ENCODE data around the gene PRR22.

The PRR22 gene

DNA sequence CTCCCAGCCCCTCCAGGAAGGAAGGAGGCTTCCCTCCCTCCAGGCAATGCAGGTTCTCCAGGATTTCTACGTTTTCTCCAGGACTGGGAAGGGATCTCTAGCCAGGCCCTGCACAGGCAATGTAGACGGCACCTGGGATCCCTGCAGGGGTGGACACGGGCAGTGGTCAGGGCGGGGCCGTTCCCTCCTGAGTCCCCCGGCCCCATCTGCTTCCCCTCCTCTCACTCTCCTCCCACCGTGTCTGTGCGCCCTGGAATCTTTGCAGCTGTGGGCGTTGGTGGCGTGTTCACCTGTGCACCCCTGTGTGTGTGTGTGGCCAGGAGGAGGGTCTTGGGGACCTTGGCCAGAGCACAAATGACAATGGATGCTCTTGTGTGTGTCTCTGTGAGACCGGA, 30.3 kb upstream of the PRR22 start:
- Histone ChIP-seq H3K79me2 (no peaks in the 10 kb centered on the region), H3K27me3 (ENCODE audit: control insufficient read depth, insufficient read depth, low read length) (no peaks in the 10 kb centered on the region), H2AFZ (no peak overlapping the region), H3K36me3 (ENCODE audit: control insufficient read depth, insufficient read depth, low read length) (no peaks in the 10 kb centered on the region), H3K4me3 (ENCODE audit: low read depth, low read length) (no peak overlapping the region), H3K4me1 (no peaks in the 10 kb centered on the region), H3K9me3 (ENCODE audit: control insufficient read depth, low read length) (no peaks in the 10 kb centered on the region), H3K27ac (no peak overlapping the region), H3K4me2 (ENCODE audit: low read length) (no peak overlapping the region), H3K9ac (no peak overlapping the region)
- TF ChIP-seq, protein P1, sequence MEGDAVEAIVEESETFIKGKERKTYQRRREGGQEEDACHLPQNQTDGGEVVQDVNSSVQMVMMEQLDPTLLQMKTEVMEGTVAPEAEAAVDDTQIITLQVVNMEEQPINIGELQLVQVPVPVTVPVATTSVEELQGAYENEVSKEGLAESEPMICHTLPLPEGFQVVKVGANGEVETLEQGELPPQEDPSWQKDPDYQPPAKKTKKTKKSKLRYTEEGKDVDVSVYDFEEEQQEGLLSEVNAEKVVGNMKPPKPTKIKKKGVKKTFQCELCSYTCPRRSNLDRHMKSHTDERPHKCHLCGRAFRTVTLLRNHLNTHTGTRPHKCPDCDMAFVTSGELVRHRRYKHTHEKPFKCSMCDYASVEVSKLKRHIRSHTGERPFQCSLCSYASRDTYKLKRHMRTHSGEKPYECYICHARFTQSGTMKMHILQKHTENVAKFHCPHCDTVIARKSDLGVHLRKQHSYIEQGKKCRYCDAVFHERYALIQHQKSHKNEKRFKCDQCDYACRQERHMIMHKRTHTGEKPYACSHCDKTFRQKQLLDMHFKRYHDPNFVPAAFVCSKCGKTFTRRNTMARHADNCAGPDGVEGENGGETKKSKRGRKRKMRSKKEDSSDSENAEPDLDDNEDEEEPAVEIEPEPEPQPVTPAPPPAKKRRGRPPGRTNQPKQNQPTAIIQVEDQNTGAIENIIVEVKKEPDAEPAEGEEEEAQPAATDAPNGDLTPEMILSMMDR (IDR thresholded peaks at IDR 0.05): no peak

DNA sequence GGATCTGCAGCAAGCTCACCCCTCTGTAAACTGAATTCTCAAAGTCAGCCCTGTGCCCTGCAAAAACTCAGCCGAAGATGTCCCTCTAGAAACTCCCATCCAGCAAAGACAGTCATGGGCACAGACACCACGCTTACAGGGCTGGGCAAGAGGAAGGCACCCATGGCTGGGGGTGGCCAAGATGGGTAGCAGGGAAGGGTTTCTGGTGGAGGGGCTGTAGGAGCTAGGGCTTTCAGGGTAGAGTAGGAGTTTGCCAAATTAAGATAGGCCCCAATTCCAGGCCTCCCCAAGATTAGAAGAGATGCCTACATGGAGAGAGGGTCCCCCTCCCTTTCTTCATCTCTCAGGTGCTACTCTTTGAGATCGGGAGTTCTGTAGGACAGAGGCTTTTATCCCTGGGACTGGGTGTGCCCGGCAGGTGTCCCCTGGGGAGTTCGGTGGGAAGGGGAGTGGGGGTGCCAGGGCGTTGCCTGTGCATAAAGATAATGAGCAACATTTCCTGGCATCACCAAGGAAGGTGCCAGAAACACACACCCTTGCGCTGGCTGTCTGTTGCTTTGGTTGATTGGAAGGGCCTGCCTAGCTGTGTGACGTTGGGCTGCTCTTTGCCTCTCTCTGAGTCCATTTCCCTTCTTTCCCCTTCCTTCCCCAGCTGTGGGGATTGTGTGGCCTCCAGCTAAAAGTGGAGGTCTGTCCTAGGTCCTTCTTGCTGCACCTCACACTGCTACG, 29.7 kb upstream of the PRR22 start:
- TF ChIP-seq, protein P1 (IDR thresholded peaks at IDR 0.05): no peak
- H3K9ac ChIP-seq: no peak overlapping the region
- no peaks in the 10 kb centered on the region for H3K9me3 ChIP-seq (ENCODE audit: control insufficient read depth, low read length)
- no peaks in the 10 kb centered on the region for H3K27me3 ChIP-seq (ENCODE audit: control insufficient read depth, insufficient read depth, low read length)
- no peaks in the 10 kb centered on the region for H3K36me3 ChIP-seq (ENCODE audit: control insufficient read depth, insufficient read depth, low read length)
- no peak overlapping the region for H3K4me3 ChIP-seq (ENCODE audit: low read depth, low read length)
- no peaks in the 10 kb centered on the region for H3K79me2 ChIP-seq
- H3K4me1 ChIP-seq: no peaks in the 10 kb centered on the region
- no peak overlapping the region for H2AFZ ChIP-seq
- H3K27ac ChIP-seq: no peak overlapping the region
- no peak overlapping the region for H3K4me2 ChIP-seq (ENCODE audit: low read length)

- Histone ChIP-seq H3K36me3 (ENCODE audit: control insufficient read depth, insufficient read depth, low read length) (no peaks in the 10 kb centered on the region), H3K79me2 (no peaks in the 10 kb centered on the region)
These were observed 26.6 kb upstream of the PRR22 start for GRCh38 chr19:5811117-5811516.

GRCh38 chr19:5809469-5809868, 24.9 kb upstream of the PRR22 start:
- no peaks in the 10 kb centered on the region for H3K79me2 ChIP-seq
- no peak overlapping the region for H3K4me2 ChIP-seq (ENCODE audit: low read length)
- TF ChIP-seq, protein P1 (IDR thresholded peaks at IDR 0.05): no peak
- H3K27ac ChIP-seq: no peak overlapping the region
- H3K4me3 ChIP-seq (ENCODE audit: low read depth, low read length): no peak overlapping the region
- no peak overlapping the region for H3K9ac ChIP-seq
- H3K9me3 ChIP-seq (ENCODE audit: control insufficient read depth, low read length): no peaks in the 10 kb centered on the region
- H2AFZ ChIP-seq: no peak overlapping the region
- no peaks in the 10 kb centered on the region for H3K27me3 ChIP-seq (ENCODE audit: control insufficient read depth, insufficient read depth, low read length)
- H3K36me3 ChIP-seq (ENCODE audit: control insufficient read depth, insufficient read depth, low read length): no peaks in the 10 kb centered on the region
- no peaks in the 10 kb centered on the region for H3K4me1 ChIP-seq

More at GRCh38 chr19:5811117-5811516, 26.6 kb upstream of the PRR22 start:
- H3K4me1 ChIP-seq: no peaks in the 10 kb centered on the region
- H3K9ac ChIP-seq: no peak overlapping the region
- H2AFZ ChIP-seq: no peak overlapping the region
- no peak overlapping the region for H3K4me2 ChIP-seq (ENCODE audit: low read length)
- H3K4me3 ChIP-seq (ENCODE audit: low read depth, low read length): no peak overlapping the region
- no peaks in the 10 kb centered on the region for H3K9me3 ChIP-seq (ENCODE audit: control insufficient read depth, low read length)
- no peaks in the 10 kb centered on the region for H3K27me3 ChIP-seq (ENCODE audit: control insufficient read depth, insufficient read depth, low read length)
- H3K27ac ChIP-seq: no peak overlapping the region
- TF ChIP-seq, protein P1 (IDR thresholded peaks at IDR 0.05): no peak

GRCh38 chr19:5809053-5809452, 24.5 kb upstream of the PRR22 start:
- Histone ChIP-seq H3K27ac (no peak overlapping the region), H3K27me3 (ENCODE audit: control insufficient read depth, insufficient read depth, low read length) (no peaks in the 10 kb centered on the region)
- TF ChIP-seq, protein P1 (IDR thresholded peaks at IDR 0.05): no peak

More at GRCh38 chr19:5809053-5809452, 24.5 kb upstream of the PRR22 start:
- H3K4me1 ChIP-seq: no peaks in the 10 kb centered on the region
- H3K9ac ChIP-seq: no peak overlapping the region
- H3K9me3 ChIP-seq (ENCODE audit: control insufficient read depth, low read length): no peaks in the 10 kb centered on the region
- H3K4me3 ChIP-seq (ENCODE audit: low read depth, low read length): no peak overlapping the region
- no peaks in the 10 kb centered on the region for H3K79me2 ChIP-seq
- H3K4me2 ChIP-seq (ENCODE audit: low read length): no peak overlapping the region
- H2AFZ ChIP-seq: no peak overlapping the region
- H3K36me3 ChIP-seq (ENCODE audit: control insufficient read depth, insufficient read depth, low read length): no peaks in the 10 kb centered on the region

Measured in parathyroid adenoma (tissue), 2 donors.